Activated CD8-positive, alpha-beta memory T cell treated with anti-CD3 and anti-CD28 coated beads, Interleukin-2, amount 10 ng/mL, durations not matched to agents 7 days and 5 days (primary cell): Measurements from ENCODE around the gene SORL1-AS1.
A peak's percentile ranks its signal among the peaks of the same experiment; 100 is the strongest.
"Not testable (repeated sequence)": the region's sequence is repeated elsewhere in the genome, so short reads cannot be mapped to it uniquely, and the experiment has no call there.

Experiments used
- ATAC-seq: fragments of 150-1000 bp; cut with Tn5 transposase; one replicate; pipeline ENCODE4 v1.10.0; 2021; ENCODE audit warnings: moderate library complexity
- CTCF ChIA-PET: fragments of 350-600 bp; sonication (Branson Sonifier 250); formaldehyde crosslinking; loops from one replicate; lab custom pipeline; 2021; ENCODE audit warnings: antibody characterized with exemption; lab: Charles Lee
- DNase-seq: peaks from one replicate; pipeline ENCODE4 v3.0.0-alpha.2; 2020
- H3K27ac Mint-ChIP-seq: one replicate; pipeline ENCODE4 v1.8.0; 2021; ENCODE audit warnings: mild to moderate bottlenecking, mixed read lengths
- H3K27me3 Mint-ChIP-seq: one replicate; pipeline ENCODE4 v1.8.0; 2021; ENCODE audit warnings: mixed read lengths
- H3K36me3 Mint-ChIP-seq: one replicate; pipeline ENCODE4 v1.8.0; 2021; ENCODE audit warnings: mild to moderate bottlenecking, mixed read lengths
- H3K4me1 Mint-ChIP-seq: one replicate; pipeline ENCODE4 v1.8.0; 2021; ENCODE audit warnings: mixed read lengths
- H3K4me3 Mint-ChIP-seq: one replicate; pipeline ENCODE4 v1.8.0; 2021; ENCODE audit warnings: mild to moderate bottlenecking, moderate library complexity, mixed read lengths
- H3K9me3 Mint-ChIP-seq: one replicate; pipeline ENCODE4 v1.8.0; 2022; ENCODE audit warnings: low read depth, mixed read lengths

SORL1-AS1 gene

GRCh38 chr11:121425828-121426227 is 26.9 kb downstream of the SORL1-AS1 start:
- H3K4me3 Mint-ChIP-seq = no peak overlapping the region
- H3K27me3 Mint-ChIP-seq = peaks cover 20% of the 10 kb centered on the region
- H3K36me3 Mint-ChIP-seq = peaks cover 1% of the 10 kb centered on the region
- CTCF ChIA-PET = no interaction called here
- DNase-seq = no peak
- peaks cover 18% of the 10 kb centered on the region for H3K4me1 Mint-ChIP-seq
- ATAC-seq = no peak
- H3K27ac Mint-ChIP-seq = no peak overlapping the region
- H3K9me3 Mint-ChIP-seq = peaks cover 5% of the 10 kb centered on the region

- ATAC-seq (no peak), DNase-seq (no peak)
- peaks cover 5% of the 10 kb centered on the region for H3K9me3 Mint-ChIP-seq
- H3K4me1 Mint-ChIP-seq = peaks cover 41% of the 10 kb centered on the region
- CTCF ChIA-PET = no interaction called here
- H3K27me3 Mint-ChIP-seq = peaks cover 5% of the 10 kb centered on the region
- no peak overlapping the region for H3K27ac Mint-ChIP-seq
- H3K36me3 Mint-ChIP-seq = no peaks in the 10 kb centered on the region
- H3K4me3 Mint-ChIP-seq = no peak overlapping the region
Observed at GRCh38 chr11:121422675-121423074, 30.1 kb downstream of the SORL1-AS1 start.

DNA sequence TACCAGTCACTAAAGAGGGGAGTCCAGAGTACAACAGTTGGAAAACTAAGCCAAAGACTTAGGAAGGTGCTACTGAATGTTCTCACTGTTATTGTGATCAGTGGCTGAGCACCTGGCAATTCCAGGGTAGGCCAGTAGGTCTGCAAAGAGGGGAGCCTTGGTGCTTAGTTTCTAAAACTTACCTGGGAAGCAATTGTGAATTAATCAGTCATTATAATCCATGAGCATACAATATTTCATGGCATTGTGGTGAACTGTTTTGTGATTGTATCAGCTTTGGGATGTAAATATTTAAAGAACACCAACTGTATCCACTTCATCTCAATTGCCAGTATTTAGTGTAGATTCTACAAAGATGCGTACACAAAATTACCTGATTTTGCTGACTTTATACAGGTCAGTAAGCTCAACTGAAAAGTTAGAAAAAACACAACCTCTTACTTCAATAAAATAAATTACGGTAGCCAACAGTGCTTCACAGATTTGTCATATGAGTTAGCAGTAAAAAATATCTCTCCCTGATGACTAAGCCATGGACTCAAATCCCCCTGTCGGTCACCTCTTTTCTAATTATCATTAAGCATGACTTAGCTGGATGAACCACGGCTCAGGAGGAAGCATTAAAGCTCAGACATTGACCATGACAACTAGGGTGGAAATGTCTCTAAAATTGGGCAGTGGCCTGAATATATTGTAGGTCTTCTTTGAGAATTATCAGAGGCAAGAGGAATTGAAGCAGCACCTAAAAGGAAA is 31.4 kb downstream of the SORL1-AS1 start:
- no peak for ATAC-seq
- CTCF ChIA-PET = no interaction called here
- Mint-ChIP-seq H3K9me3 (peaks cover 5% of the 10 kb centered on the region), H3K27ac (no peak overlapping the region), H3K4me3 (no peak overlapping the region), H3K4me1 (peaks cover 47% of the 10 kb centered on the region), H3K36me3 (no peaks in the 10 kb centered on the region), H3K27me3 (no peaks in the 10 kb centered on the region)
- DNase-seq = no peak

GRCh38 chr11:121420398-121420797 is 32.4 kb downstream of the SORL1-AS1 start:
- Mint-ChIP-seq H3K36me3 (no peaks in the 10 kb centered on the region), H3K9me3 (peaks cover 5% of the 10 kb centered on the region), H3K27ac (peak overlapping the region; percentile 3), H3K4me3 (no peak overlapping the region), H3K4me1 (peaks cover 51% of the 10 kb centered on the region), H3K27me3 (no peaks in the 10 kb centered on the region)
- ATAC-seq = no peak
- CTCF ChIA-PET = no interaction called here
- DNase-seq = no peak

DNA sequence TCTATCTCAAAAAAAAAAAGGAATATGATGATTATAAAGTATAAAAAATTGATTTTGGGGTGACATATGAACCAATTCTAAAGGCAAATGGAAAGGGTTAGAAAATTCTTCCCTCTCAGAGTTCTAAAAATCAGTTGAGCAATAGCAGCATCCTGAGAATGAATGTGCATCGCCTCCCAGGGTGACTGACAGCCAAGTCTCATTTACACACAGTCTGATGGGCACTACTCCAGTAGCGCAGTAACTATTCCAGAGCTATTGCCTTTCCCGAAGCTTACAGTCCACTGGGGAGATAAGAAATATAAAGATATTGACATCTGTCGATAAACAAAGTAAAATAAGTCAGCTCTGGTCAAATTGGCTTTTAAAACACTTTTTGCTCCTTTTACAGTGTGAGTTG is 32.9 kb downstream of the SORL1-AS1 start:
- Mint-ChIP-seq H3K27ac (no peak overlapping the region), H3K36me3 (no peaks in the 10 kb centered on the region), H3K4me3 (no peak overlapping the region), H3K27me3 (no peaks in the 10 kb centered on the region), H3K4me1 (peaks cover 54% of the 10 kb centered on the region), H3K9me3 (no peaks in the 10 kb centered on the region)
- ATAC-seq = no peak
- CTCF ChIA-PET = interaction anchor here (1.1 to 1.4 kb wide), 2 partner anchors 15 to 36 kb away, joined by 3 read pairs; no protein-coding TSS in a partner anchor
- DNase-seq = no peak

DNA sequence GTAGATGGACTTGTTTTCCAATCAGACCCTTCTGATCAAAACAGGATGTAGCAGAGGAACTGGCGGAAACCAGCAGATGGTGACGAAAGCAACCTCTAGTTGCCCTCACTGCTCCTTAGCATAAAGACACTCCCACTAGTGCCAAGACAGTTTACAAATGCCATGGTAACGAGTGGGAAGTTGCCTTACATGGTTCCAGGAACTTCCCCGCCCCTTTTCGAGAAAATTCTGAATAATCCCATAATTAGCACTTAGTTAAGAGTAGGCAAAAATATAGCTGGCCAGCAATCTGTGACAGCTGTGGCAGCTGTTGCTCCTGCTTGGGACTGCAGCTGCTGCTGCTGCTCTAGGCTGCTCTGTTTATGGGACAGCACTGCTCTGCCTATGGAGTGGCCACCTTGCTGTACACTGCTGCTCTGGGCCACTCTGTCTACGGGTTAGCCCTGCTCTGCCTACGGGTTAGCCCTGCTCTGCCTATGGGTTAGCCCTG is 34.1 kb downstream of the SORL1-AS1 start:
- CTCF ChIA-PET = interaction anchor here (1.1 to 1.4 kb wide), 2 partner anchors 16 to 35 kb away, joined by 3 read pairs; no protein-coding TSS in a partner anchor
- H3K4me1 Mint-ChIP-seq = peaks cover 54% of the 10 kb centered on the region
- no peaks in the 10 kb centered on the region for H3K9me3 Mint-ChIP-seq
- no peaks in the 10 kb centered on the region for H3K27me3 Mint-ChIP-seq
- ATAC-seq (peak; percentile 65), DNase-seq (peak; percentile 68)
- H3K27ac Mint-ChIP-seq = peak overlapping the region; percentile 48
- H3K4me3 Mint-ChIP-seq = no peak overlapping the region
- H3K36me3 Mint-ChIP-seq = no peaks in the 10 kb centered on the region

DNA sequence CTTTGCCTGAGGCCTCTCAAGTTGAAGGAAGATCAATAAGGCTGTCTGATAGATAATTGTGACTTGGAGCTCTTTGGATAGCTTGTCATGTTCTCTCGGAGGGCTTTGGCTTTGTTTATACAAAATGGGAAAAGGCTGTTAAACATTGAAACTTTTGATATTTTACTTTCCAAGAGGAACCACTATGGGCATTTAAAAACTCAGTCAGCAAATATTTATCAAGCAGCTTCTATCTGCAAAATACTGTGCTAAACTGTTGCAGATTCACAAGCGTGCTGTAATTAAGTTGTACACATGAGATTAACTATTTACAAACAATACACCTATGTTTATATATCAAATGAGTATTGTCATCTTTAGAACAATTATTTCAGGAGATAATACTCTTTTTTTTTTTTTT is 35.2 kb downstream of the SORL1-AS1 start:
- DNase-seq (no peak), ATAC-seq (no peak)
- Mint-ChIP-seq H3K27ac (peak overlapping the region; percentile 68), H3K4me3 (no peak overlapping the region), H3K9me3 (no peaks in the 10 kb centered on the region), H3K4me1 (peaks cover 51% of the 10 kb centered on the region), H3K27me3 (no peaks in the 10 kb centered on the region), H3K36me3 (no peaks in the 10 kb centered on the region)
- CTCF ChIA-PET = interaction anchor here (0.7 to 1.2 kb wide), 3 partner anchors 32 to 174 kb away, joined by 3 read pairs; no protein-coding TSS in a partner anchor

DNA sequence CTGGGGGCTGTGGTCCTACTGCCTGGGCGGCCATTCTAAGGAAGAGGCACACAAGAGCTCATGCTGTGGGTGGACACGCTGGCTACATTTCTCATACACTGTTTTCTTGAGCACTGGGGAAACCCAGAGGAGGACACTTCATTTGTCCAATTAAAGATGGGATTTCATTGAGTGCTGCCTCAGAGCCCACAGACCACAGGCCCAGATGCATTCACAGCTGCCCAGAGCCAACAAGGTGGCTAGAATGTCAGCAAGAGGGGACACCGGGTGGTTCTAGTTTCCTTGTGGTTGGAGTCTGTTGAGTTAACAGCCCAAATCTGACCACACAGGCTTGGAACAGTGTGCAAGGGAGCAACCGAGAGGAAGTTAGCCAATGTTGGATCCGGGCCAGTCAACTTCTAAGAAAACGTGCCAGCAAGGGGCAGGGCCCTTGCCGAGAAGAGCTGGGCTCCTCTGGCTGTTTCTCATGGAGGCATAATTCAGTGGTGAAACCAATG is 35.7 kb downstream of the SORL1-AS1 start:
- H3K9me3 Mint-ChIP-seq = no peaks in the 10 kb centered on the region
- no peak overlapping the region for H3K4me3 Mint-ChIP-seq
- ATAC-seq = peak; percentile 69
- CTCF ChIA-PET = interaction anchor here (0.7 to 1.2 kb wide), 3 partner anchors 32 to 174 kb away, joined by 3 read pairs; no protein-coding TSS in a partner anchor
- H3K27ac Mint-ChIP-seq = peak overlapping the region; percentile 68
- no peaks in the 10 kb centered on the region for H3K27me3 Mint-ChIP-seq
- peak; percentile 76 for DNase-seq
- peaks cover 49% of the 10 kb centered on the region for H3K4me1 Mint-ChIP-seq
- H3K36me3 Mint-ChIP-seq = no peaks in the 10 kb centered on the region

DNA sequence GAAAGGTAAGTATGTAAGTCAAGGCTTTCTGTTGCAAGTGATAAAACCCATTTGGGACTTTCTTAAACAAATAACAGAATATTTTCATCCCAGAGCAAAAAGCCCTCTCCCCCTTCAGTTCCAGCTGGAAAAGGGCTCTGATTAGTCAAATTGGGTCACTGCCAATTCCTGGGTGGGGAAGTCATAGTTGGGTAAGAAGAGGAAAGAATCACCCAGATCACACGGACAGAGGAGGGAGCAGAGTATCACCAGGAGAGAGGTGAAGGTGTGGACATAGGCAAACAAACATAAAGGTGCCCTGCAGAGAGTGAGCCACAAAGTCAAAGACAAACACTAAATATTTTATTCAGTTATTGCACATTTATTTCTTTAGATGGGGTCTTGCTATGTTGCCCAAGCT is 36.9 kb downstream of the SORL1-AS1 start:
- CTCF ChIA-PET = no interaction called here
- Mint-ChIP-seq H3K9me3 (no peaks in the 10 kb centered on the region), H3K36me3 (no peaks in the 10 kb centered on the region), H3K27me3 (no peaks in the 10 kb centered on the region), H3K27ac (no peak overlapping the region), H3K4me1 (peaks cover 41% of the 10 kb centered on the region), H3K4me3 (no peak overlapping the region)
- ATAC-seq (no peak), DNase-seq (no peak)

DNA sequence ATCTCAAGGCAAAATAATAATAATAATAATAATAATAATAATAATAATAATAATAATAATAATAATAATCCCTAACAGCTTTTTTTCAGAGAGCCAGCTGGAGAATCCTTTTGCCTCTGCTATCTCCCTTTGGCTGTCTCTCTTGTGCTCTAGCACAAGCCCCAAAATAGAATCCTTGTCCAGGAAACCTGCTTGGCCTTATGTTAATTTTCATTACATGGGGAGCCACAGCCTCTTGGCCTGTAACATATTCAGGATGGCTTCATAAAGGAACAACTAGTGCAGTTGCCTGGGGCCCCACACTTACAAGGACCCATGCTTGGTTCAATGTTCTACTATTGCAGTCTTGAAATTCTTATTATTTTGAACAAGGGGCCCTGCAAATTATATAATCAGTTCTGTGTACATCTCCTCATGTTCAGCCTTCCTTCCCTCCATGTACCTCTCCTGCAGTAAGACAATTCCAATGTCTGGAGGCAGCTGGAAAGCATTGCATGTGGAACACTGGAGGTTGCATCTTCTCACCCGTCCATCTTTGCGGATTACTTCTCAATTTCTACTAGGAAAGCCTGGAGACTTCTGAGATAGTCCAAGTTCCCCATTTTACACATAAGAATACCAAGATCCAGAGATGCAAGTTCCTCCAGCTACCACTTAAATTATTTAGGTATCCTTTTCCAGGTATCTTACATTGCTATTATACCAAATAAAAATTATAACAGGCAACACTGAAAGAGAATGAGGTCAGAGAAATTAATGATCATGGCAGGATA is 38.4 kb downstream of the SORL1-AS1 start:
- CTCF ChIA-PET = no interaction called here
- Mint-ChIP-seq H3K9me3 (no peaks in the 10 kb centered on the region), H3K27ac (no peak overlapping the region), H3K27me3 (no peaks in the 10 kb centered on the region), H3K4me1 (peaks cover 34% of the 10 kb centered on the region), H3K36me3 (no peaks in the 10 kb centered on the region), H3K4me3 (no peak overlapping the region)
- ATAC-seq (no peak), DNase-seq (no peak)

DNA sequence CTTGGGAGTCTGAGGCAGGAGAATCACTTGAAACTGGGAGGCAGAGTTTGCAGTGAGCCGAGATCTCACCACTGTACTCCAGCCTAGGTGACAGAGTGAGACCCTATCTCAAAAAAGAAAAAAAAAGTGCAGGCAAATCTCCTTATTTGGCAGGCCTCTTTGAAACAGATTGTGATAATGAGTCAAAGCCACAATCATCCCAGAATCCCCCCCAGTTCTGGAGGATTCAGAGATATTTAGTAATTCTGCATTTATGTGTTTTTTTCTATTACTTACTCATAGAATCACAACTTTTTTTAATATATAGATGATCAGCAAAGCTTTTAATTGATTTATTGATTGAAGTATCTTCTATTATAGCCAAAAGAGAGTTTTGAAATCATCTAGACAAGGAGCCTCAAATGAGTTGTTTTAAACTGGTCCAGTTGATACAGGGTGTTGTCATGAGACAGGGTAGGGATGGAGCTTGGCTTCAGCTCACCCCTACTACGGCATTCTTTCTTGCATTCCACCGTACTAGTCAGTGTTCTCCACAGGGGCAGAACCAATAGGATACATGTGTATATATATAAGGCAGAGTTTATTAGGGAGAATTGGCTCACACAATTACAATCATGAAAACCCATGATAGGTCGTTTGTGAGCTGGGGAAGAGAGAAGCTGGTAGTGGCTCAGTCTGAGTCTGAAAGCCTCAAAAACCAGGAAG is 39.9 kb downstream of the SORL1-AS1 start:
- Mint-ChIP-seq H3K27ac (no peak overlapping the region), H3K27me3 (no peaks in the 10 kb centered on the region), H3K9me3 (no peaks in the 10 kb centered on the region), H3K4me3 (no peak overlapping the region), H3K36me3 (no peaks in the 10 kb centered on the region), H3K4me1 (peaks cover 20% of the 10 kb centered on the region)
- DNase-seq (no peak), ATAC-seq (no peak)
- CTCF ChIA-PET = no interaction called here

GRCh38 chr11:121412000-121412587 is 40.7 kb downstream of the SORL1-AS1 start:
- CTCF ChIA-PET = no interaction called here
- H3K4me3 Mint-ChIP-seq = no peak overlapping the region
- H3K36me3 Mint-ChIP-seq = no peaks in the 10 kb centered on the region
- no peaks in the 10 kb centered on the region for H3K9me3 Mint-ChIP-seq
- DNase-seq (no peak), ATAC-seq (no peak)
- no peak overlapping the region for H3K27ac Mint-ChIP-seq
- H3K27me3 Mint-ChIP-seq = no peaks in the 10 kb centered on the region
- peaks cover 14% of the 10 kb centered on the region for H3K4me1 Mint-ChIP-seq

- H3K27ac Mint-ChIP-seq, H3K27me3 Mint-ChIP-seq, H3K4me3 Mint-ChIP-seq, ATAC-seq, H3K36me3 Mint-ChIP-seq, H3K9me3 Mint-ChIP-seq, DNase-seq, CTCF ChIA-PET: not testable (repeated sequence)
- H3K4me1 Mint-ChIP-seq = peaks cover 10% of the 10 kb centered on the region
Observed at GRCh38 chr11:121411330-121411729, 41.4 kb downstream of the SORL1-AS1 start.
